AG04449 (cell line): ENCODE measurements around the gene ANP32E.
"Not testable (repeated sequence)": the region's sequence is repeated elsewhere in the genome, so short reads cannot be mapped to it uniquely, and the experiment has no call there.

ENCODE experiments used
- CTCF ChIA-PET: fragments of 350-600 bp; formaldehyde crosslinking; extraction: SDS; loops from one replicate; lab custom pipeline; 2021; ENCODE audit warnings: antibody characterized with exemption; lab: Yijun Ruan, JAX
- POLR2A ChIA-PET: fragments of 400-600, 350-600 bp; formaldehyde crosslinking; extraction: SDS; loops from one replicate; lab custom pipeline; 2020; ENCODE audit warnings: antibody characterized with exemption, inconsistent platforms; lab: Yijun Ruan, JAX
- DNase-seq: peaks from one replicate; pipeline ENCODE4 v3.0.0-alpha.2; 2010; ENCODE audit warnings: low read depth, low spot score
- H3K4me3 ChIP-seq: 2 replicates; pipeline ENCODE4 v1.5.1; 2011; ENCODE audit warnings: low read depth, mild to moderate bottlenecking, control low read depth, low read length
- TF ChIP-seq, protein P1 (sequence below): IDR thresholded peaks from one replicate; pipeline ENCODE4 v1.5.1; 2011; ENCODE audit warnings: mild to moderate bottlenecking, moderate library complexity, low read length, control low read depth, inconsistent platforms; ENCODE audit not compliant: insufficient read depth; ENCODE audit errors: missing control alignments

The ANP32E gene

DNA sequence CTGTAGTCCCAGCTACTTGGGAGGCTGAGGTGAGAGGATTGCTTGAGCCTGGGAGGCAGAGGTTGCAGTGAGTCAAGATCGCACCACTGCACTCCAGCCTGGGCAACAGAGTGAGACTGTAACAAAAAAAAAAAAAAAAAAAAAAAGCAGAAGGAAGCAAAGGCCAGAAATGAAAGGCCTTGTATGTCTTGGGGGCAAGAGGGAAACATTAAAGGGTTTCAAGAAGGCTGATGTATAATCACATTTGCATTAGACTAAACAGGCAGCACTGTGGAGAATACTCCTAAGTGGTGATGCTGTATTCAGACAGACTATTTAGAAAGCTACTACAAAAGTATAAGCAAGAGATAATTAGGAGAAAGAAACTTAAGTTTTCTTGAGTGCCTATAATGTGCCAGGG, 10.4 kb downstream of the ANP32E start:
- H3K4me3 ChIP-seq, result no peak overlapping the region
- POLR2A ChIA-PET, result no interaction called here
- DNase-seq, result no peak
- CTCF ChIA-PET, result interaction anchor here (0.9 to 2.0 kb wide), 3 partner anchors 38 to 154 kb away, joined by 3 to 6 read pairs (median 4); no protein-coding TSS in a partner anchor
- TF ChIP-seq, protein P1, sequence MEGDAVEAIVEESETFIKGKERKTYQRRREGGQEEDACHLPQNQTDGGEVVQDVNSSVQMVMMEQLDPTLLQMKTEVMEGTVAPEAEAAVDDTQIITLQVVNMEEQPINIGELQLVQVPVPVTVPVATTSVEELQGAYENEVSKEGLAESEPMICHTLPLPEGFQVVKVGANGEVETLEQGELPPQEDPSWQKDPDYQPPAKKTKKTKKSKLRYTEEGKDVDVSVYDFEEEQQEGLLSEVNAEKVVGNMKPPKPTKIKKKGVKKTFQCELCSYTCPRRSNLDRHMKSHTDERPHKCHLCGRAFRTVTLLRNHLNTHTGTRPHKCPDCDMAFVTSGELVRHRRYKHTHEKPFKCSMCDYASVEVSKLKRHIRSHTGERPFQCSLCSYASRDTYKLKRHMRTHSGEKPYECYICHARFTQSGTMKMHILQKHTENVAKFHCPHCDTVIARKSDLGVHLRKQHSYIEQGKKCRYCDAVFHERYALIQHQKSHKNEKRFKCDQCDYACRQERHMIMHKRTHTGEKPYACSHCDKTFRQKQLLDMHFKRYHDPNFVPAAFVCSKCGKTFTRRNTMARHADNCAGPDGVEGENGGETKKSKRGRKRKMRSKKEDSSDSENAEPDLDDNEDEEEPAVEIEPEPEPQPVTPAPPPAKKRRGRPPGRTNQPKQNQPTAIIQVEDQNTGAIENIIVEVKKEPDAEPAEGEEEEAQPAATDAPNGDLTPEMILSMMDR, result no peak

DNA sequence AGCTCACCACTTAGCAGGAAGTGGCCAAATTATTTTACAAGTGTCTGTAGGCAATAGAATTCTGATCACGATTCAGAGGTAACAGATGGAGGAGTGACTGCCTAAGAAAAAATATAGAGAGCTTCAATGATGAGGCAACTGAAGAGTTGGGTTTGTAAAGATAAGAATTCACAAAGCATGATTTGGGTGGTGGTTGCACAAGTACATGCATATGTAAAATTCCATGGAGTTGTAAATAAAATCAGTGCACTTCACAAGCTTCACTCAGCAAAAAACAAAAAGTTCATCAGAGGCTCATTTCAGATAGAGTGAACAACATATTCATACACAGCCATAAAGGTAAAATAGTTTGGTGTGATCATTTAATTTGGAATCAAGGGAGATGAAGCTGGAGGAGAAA, 10.9 kb downstream of the ANP32E start:
- ChIA-PET CTCF (interaction anchor here (0.7 to 2.0 kb wide), 6 partner anchors 8 to 153 kb away, joined by 3 to 6 read pairs (median 4); no protein-coding TSS in a partner anchor), POLR2A (no interaction called here)
- TF ChIP-seq, protein P1, result no peak
- DNase-seq, result no peak
- no peak overlapping the region for H3K4me3 ChIP-seq

DNA sequence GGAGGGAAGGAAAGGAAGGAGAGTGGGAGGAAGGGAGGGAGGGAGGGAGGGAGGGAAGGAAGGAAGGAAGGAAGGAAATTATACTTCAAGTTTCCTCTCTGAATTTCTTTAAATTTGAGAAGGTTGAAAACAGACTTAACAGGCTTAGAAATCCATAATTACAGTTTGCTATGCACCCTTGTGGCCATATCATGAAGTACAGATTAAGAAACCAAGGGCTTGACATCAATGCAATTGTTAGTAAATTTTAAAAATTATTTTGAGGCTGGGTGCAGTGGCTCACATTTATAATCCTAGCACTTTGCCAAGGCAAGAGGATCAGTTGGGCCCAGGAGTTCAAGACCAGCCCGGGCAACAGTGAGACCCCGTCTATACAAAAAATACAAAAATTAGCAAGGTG, 14.4 kb downstream of the ANP32E start:
- no peak overlapping the region for H3K4me3 ChIP-seq
- DNase-seq, result no peak
- ChIA-PET CTCF (interaction anchor here (1.2 to 4.5 kb wide), 5 partner anchors 11 to 259 kb away, joined by 4 to 30 read pairs (median 7); no protein-coding TSS in a partner anchor), POLR2A (no interaction called here)
- TF ChIP-seq, protein P1, result peak; percentile 52

DNA sequence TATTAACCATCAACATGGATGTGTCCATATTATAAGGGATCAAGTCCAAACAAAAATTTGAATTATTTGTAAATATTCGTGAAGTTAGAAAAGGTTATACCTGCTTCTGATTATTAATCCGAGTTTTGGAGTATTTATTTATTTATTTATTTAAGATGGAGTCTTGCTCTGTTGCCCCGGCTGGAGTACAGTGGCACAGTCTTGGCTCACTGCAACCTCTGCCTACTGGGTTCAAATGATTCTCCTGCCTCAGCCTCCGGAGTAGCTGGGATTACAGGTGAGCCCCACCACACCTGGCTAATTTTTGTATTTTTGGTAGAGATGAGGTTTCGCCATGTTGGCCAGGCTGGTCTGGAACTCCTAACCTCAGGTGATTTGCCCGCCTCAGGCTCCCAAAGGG, 20.1 kb downstream of the ANP32E start:
- ChIA-PET POLR2A (interaction anchor here (0.6 kb wide), 1 partner anchor 24 kb away, joined by 3 read pairs; no protein-coding TSS in a partner anchor), CTCF (interaction anchor here (0.8 to 2.0 kb wide), 4 partner anchors 9 to 29 kb away, joined by 3 to 10 read pairs (median 3); no protein-coding TSS in a partner anchor)
- H3K4me3 ChIP-seq, DNase-seq: not testable (repeated sequence)

DNA sequence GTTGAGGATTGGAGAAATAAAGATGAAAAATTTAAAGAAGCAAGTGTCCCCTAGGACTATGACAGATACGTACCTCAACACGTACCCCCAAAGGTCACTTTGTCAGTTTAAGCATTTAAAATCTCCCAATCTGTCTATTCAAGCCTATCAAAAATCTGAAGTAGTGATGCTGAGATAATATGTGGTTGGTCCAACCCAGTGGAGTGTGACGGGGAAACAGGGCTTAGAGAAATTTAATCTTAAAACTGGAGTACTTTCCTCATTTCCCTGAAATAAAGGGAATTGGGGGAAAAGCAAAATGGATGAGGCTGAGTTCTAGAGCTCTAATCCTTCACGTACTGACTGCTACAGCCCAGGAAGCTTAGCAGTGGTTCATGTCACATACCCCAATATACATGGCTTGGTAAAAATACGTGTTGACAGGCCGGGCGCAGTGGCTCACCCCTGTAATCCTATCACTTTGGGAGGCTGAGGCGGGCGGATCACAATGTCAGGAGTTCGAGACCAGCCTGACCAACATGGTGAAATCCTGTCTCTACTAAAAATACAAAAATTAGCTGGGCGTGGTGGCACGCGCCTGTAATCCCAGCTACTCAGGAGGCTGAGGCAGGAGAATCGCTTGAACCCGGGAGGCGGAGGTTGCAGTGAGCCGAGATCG, 21.7 kb downstream of the ANP32E start:
- DNase-seq, result not testable (repeated sequence)
- H3K4me3 ChIP-seq, result peak overlapping the region; percentile 52
- POLR2A ChIA-PET, result interaction anchor here (0.7 to 1.3 kb wide), 2 partner anchors 13 to 73 kb away, joined by 3 read pairs; no protein-coding TSS in a partner anchor
- CTCF ChIA-PET, result interaction anchor here (0.7 to 2.0 kb wide), 4 partner anchors 10 to 147 kb away, joined by 3 to 10 read pairs (median 4); no protein-coding TSS in a partner anchor

DNA sequence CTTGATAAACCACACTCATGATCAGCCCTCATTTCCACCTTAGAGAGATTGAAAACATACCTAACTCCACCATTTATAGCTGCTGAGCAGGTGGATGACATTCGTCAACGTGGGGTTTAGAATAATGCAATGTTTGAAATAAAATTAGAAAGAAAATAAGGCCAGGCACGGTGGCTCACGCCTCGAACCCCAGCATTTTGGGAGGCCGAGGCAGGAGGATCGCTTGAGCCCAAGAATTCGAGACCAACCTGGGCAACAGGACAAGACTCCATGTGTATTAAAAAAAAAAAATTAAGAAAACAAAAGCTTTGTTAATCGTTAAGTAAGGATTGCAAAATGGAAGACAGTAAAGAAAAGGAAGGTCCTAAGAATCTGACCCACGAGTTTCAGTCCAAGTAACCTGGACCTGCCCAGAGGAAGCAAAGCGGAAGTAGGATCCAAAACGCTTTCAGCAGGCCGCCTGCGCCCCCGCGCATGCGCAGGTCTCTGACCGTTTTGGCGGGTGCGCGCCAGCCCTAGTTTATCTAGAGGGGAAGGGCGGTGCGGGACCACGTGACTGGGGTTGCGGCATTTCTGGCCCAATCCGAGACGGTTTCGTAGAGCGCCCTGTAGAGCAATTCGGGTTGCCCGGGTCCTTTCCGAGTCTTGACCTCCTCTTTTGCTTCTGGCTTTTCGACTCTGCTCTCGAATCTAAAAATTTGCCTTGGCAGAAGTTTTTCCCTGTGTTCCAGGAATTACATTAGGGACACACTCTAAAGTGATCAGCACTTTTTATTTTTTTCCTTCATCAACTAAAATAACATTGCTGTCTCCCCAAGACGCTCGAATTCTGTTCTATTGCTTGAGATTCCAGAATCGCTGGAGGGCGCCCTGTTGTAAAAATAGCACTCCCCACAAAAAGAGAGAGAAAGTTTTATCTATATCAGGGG, 22.5 kb downstream of the ANP32E start:
- ChIA-PET CTCF (interaction anchor here (0.6 to 1.7 kb wide), 3 partner anchors 9 to 141 kb away, joined by 3 to 5 read pairs (median 3); no protein-coding TSS in a partner anchor), POLR2A (no interaction called here)
- TF ChIP-seq, protein P1, result no peak
- H3K4me3 ChIP-seq, result peak overlapping the region; percentile 52
- no peak for DNase-seq
